ENCODE data around the gene SH3GL1. TPM values are rescaled to one million over a fixed set of nuclear protein-coding genes. Genes with fewer than 3 reads are reported as not detected.

The SH3GL1 gene
- polyA plus RNA-seq, 1 donor (not counting 4 experiments of a cell fraction or from before 2014, with no cell fraction given): 47.4 TPM

DNA sequence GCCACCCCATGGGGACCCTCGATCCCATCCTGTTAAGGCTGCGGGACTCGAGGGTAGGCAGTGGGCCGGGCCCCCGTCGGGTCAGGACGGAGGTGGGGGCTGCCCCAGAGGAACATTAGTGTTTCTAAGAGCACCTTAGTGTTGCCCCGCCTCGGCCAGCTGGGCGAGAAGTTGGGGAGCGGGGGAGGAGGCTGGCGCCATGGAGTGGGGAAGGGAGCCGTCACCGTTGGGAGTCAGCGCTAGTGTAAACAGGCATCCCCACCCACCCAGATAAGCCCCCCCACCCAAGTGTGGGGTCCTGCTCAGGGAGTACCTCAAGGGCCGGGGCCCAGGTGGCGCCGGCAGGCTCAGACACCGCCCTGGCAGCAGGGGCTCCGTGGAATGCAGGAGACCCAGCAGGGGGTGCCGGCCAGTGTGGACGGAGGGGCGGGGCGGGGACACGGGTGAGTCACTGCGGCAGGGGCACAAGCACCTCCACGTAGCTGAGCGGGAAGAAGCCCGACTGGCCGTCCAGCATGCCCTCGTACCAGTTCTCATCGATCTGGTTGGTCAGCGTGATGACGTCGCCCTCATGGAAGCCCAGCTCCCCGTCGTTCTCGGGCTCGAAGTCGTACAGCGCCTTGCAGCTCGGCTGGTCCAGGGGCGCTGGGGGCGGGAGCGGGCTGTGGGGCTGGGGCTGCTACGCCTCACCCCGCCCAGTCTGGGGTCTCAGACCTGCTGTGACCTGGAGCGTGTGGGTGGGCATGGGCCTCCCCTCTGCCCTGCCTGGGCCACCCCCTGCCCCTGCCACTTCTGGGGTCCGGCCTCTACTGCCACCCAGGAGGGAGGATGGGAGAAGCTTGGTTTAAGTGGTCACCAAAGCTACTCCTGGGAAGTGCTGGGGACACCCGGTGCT, 38.9 kb downstream of the SH3GL1 start:
- DNase-seq (ENCODE audit: low read depth, low spot score) (no peak), FAIRE-seq (no peak)
- dilution Hi-C loops (cut with MboI; ENCODE audit: extremely low pct_ligation_motif_present, low sequenced_read_pairs): no loop called here
- Histone ChIP-seq H3K79me2 (ENCODE audit: control insufficient read depth, insufficient read depth, low read length) (no peaks in the 10 kb centered on the region), H3K4me1 (ENCODE audit: control insufficient read depth, extremely low read depth, insufficient read depth, low read length) (no peaks in the 10 kb centered on the region), H2AFZ (ENCODE audit: control insufficient read depth, low read length) (no peak overlapping the region), H3K9me1 (ENCODE audit: control insufficient read depth, extremely low read depth, insufficient read depth, low read length) (no peaks in the 10 kb centered on the region), H3K4me3 (ENCODE audit: control insufficient read depth in 2 of 3, extremely low read depth in 1 of 3, insufficient read depth in 2 of 3, low read depth in 1 of 3, low read length in 3 of 3) (no peak overlapping the region), H4K20me1 (ENCODE audit: control insufficient read depth, extremely low read depth, insufficient read depth, low read length) (no peaks in the 10 kb centered on the region), H3K4me2 (ENCODE audit: control insufficient read depth, extremely low read depth, insufficient read depth, low read depth, low read length) (no peak overlapping the region), H3K27me3 (ENCODE audit: control insufficient read depth, extremely low read depth, insufficient read depth, low read length) (no peaks in the 10 kb centered on the region), H3K9ac (ENCODE audit: control insufficient read depth, extremely low read depth, insufficient read depth, low read length) (no peak overlapping the region), H3K36me3 (ENCODE audit: control insufficient read depth in 2 of 2, extremely low read depth in 1 of 2, insufficient read depth in 2 of 2, low read length in 2 of 2) (peaks cover 24 to 39% of the 10 kb centered on the region in 2 experiments), H3K9me3 (ENCODE audit: control insufficient read depth, low read depth, low read length) (no peaks in the 10 kb centered on the region), H3K27ac (ENCODE audit: control insufficient read depth, insufficient read depth, low read length) (no peak overlapping the region)
- TF ChIP-seq, protein P1, sequence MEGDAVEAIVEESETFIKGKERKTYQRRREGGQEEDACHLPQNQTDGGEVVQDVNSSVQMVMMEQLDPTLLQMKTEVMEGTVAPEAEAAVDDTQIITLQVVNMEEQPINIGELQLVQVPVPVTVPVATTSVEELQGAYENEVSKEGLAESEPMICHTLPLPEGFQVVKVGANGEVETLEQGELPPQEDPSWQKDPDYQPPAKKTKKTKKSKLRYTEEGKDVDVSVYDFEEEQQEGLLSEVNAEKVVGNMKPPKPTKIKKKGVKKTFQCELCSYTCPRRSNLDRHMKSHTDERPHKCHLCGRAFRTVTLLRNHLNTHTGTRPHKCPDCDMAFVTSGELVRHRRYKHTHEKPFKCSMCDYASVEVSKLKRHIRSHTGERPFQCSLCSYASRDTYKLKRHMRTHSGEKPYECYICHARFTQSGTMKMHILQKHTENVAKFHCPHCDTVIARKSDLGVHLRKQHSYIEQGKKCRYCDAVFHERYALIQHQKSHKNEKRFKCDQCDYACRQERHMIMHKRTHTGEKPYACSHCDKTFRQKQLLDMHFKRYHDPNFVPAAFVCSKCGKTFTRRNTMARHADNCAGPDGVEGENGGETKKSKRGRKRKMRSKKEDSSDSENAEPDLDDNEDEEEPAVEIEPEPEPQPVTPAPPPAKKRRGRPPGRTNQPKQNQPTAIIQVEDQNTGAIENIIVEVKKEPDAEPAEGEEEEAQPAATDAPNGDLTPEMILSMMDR (optimal IDR thresholded peaks at IDR 0.05 in 1 of 3, IDR thresholded peaks at IDR 0.05 in 1 of 3, conservative IDR thresholded peaks at IDR 0.05 in 1 of 3; ENCODE audit: extremely low read depth in 1 of 3, insufficient read depth in 2 of 3, low read length in 3 of 3): no peak
- no peak for TF ChIP-seq EZH2 (IDR thresholded peaks at IDR 0.05; ENCODE audit: low read length)

DNA sequence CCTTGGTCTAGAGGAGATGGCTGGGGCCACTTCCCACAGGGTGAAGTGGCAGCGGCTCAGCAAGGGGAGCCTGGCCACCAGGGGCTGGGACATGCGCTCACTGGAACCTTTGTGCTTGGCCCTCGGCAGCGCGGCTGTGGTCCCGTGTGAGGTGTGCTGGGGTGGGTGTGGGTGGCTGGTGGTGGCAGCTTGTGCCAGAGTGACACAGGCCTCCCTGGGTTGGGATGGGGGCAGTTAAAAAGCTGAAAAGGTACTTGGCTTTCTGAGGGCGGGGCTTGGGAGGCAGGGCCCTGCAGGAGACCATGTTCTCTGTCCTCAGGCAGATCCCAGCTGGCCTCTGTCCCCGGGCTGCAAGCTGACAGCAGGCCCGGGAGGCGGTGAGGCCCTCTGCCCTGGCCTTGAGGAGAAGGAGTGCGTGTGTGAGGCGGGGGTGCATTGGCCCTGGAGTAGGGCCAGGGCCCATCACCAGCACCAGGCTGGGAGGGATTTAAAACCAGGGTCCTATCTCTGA, 39.7 kb downstream of the SH3GL1 start:
- FAIRE-seq (no peak), DNase-seq (ENCODE audit: low read depth, low spot score) (no peak)
- Histone ChIP-seq H3K4me1 (ENCODE audit: control insufficient read depth, extremely low read depth, insufficient read depth, low read length) (no peaks in the 10 kb centered on the region), H3K79me2 (ENCODE audit: control insufficient read depth, insufficient read depth, low read length) (no peaks in the 10 kb centered on the region), H3K4me3 (ENCODE audit: control insufficient read depth in 2 of 3, extremely low read depth in 1 of 3, insufficient read depth in 2 of 3, low read depth in 1 of 3, low read length in 3 of 3) (no peak overlapping the region), H3K9me1 (ENCODE audit: control insufficient read depth, extremely low read depth, insufficient read depth, low read length) (no peaks in the 10 kb centered on the region), H3K9me3 (ENCODE audit: control insufficient read depth, low read depth, low read length) (no peaks in the 10 kb centered on the region), H3K36me3 (ENCODE audit: control insufficient read depth in 2 of 2, extremely low read depth in 1 of 2, insufficient read depth in 2 of 2, low read length in 2 of 2) (peaks cover 24 to 32% of the 10 kb centered on the region in 2 experiments), H3K9ac (ENCODE audit: control insufficient read depth, extremely low read depth, insufficient read depth, low read length) (no peak overlapping the region), H2AFZ (ENCODE audit: control insufficient read depth, low read length) (no peak overlapping the region), H3K4me2 (ENCODE audit: control insufficient read depth, extremely low read depth, insufficient read depth, low read depth, low read length) (no peak overlapping the region), H3K27me3 (ENCODE audit: control insufficient read depth, extremely low read depth, insufficient read depth, low read length) (no peaks in the 10 kb centered on the region), H3K27ac (ENCODE audit: control insufficient read depth, insufficient read depth, low read length) (no peak overlapping the region), H4K20me1 (ENCODE audit: control insufficient read depth, extremely low read depth, insufficient read depth, low read length) (no peaks in the 10 kb centered on the region)
- TF ChIP-seq, protein P1 (optimal IDR thresholded peaks at IDR 0.05 in 1 of 3, IDR thresholded peaks at IDR 0.05 in 1 of 3, conservative IDR thresholded peaks at IDR 0.05 in 1 of 3; ENCODE audit: extremely low read depth in 1 of 3, insufficient read depth in 2 of 3, low read length in 3 of 3): no peak
- no peak for TF ChIP-seq EZH2 (IDR thresholded peaks at IDR 0.05; ENCODE audit: low read length)
- dilution Hi-C loops (cut with MboI; ENCODE audit: extremely low pct_ligation_motif_present, low sequenced_read_pairs): no loop called here

Measured in keratinocyte (primary cell).